ENCODE measurements around the gene CYP4F2.
"Not testable (repeated sequence)": the region's sequence is repeated elsewhere in the genome, so short reads cannot be mapped to it uniquely, and the experiment has no call there.

The CYP4F2 gene

GRCh38 chr19:15836330-15837220 is 61.3 kb downstream of the CYP4F2 start:
- DNase-seq (ENCODE audit: insufficient read length, low spot score) (no peak), FAIRE-seq (no peak)
- no peak for TF ChIP-seq CTCF (IDR thresholded peaks at IDR 0.05; ENCODE audit: insufficient read depth, missing control alignments)

- DNase-seq (ENCODE audit: insufficient read length, low spot score); FAIRE-seq: not testable (repeated sequence)
Measured at GRCh38 chr19:15835565-15836329, 62.1 kb downstream of the CYP4F2 start.

- DNase-seq (ENCODE audit: insufficient read length, low spot score); FAIRE-seq: not testable (repeated sequence)
Measured at GRCh38 chr19:15834232-15834631, 63.6 kb downstream of the CYP4F2 start.

GRCh38 chr19:15831626-15832025 is 66.2 kb downstream of the CYP4F2 start:
- TF ChIP-seq CTCF (IDR thresholded peaks at IDR 0.05; ENCODE audit: insufficient read depth, missing control alignments) = no peak
- DNase-seq (ENCODE audit: insufficient read length, low spot score) (no peak), FAIRE-seq (no peak)

GRCh38 chr19:15829786-15830185 is 68.1 kb downstream of the CYP4F2 start:
- no peak for TF ChIP-seq CTCF (IDR thresholded peaks at IDR 0.05; ENCODE audit: insufficient read depth, missing control alignments)
- FAIRE-seq (no peak), DNase-seq (ENCODE audit: insufficient read length, low spot score) (no peak)

- no peak for DNase-seq (ENCODE audit: insufficient read length, low spot score)
- TF ChIP-seq CTCF (IDR thresholded peaks at IDR 0.05; ENCODE audit: insufficient read depth, missing control alignments) = no peak
- FAIRE-seq = no peak
Measured at GRCh38 chr19:15829306-15829698, 68.6 kb downstream of the CYP4F2 start.

GRCh38 chr19:15828611-15829305 is 69.1 kb downstream of the CYP4F2 start:
- FAIRE-seq = not testable (repeated sequence)

GRCh38 chr19:15828121-15828610 is 69.7 kb downstream of the CYP4F2 start:
- FAIRE-seq (no peak), DNase-seq (ENCODE audit: insufficient read length, low spot score) (no peak)
- TF ChIP-seq CTCF (IDR thresholded peaks at IDR 0.05; ENCODE audit: insufficient read depth, missing control alignments) = no peak

More at GRCh38 chr19:15828611-15829305, 69.1 kb downstream of the CYP4F2 start:
- DNase-seq (ENCODE audit: insufficient read length, low spot score) = not testable (repeated sequence)
